ENCODE results near the gene MEGF9.

DNA sequence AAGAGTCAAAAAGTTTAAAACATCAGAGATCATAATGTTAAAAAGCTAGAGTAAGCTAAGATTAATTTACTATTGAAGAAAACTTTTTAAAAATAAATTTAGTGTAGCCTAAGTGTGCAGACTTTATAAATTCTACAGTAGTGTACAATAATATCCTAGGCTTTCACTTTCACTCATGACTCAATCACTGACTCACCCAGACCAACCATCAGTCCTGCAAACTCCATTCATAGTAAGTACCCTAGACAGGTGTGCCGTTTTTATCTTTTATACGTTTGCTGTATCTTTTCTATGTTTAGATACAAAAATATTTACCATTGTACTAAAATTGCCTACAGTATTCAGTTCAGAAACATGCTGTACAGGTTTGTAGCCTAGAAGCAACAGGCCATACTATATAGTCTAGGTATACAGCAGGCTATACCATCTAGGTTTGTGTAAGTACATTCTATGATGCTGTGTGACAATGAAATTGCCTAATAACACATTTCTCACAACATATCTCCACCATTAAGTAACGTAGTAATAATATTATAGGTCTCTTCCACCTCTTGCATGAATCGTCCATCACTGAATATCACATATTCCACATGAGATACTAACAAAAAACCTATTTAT, 59.2 kb downstream of the MEGF9 start:
- no peak for TF ChIP-seq CTCF (conservative IDR thresholded peaks at IDR 0.05 in 1 of 2, IDR thresholded peaks at IDR 0.05 in 1 of 2; ENCODE audit: extremely low read depth in 1 of 2, insufficient read depth in 1 of 2, low read depth in 1 of 2, low read length in 2 of 2)
- TF ChIP-seq EZH2 (IDR thresholded peaks at IDR 0.05; ENCODE audit: borderline replicate concordance, low read length): no peak
